ENCODE measurements around the gene PTPRQ.

The PTPRQ gene

DNA sequence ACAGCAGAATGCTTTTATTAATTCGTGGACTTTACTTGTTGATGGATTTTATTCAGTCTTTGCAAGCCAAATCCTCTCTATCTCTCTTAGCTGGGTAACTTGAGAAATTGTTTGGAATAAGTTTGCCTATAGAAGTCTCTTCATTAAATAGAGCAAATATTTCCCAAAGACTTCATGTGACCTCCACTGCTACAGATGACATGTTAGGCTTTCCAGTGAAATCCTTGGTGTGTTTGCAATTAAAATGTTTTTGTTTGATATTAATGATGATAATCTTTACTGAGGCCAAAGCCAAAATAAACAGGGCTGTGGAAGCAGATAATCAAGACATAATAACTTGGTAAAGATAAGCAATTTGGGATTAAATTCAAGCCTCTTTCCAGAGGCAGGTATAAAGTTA lies 267.8 kb downstream of the PTPRQ start:
- no peak overlapping the region for H3K4me3 ChIP-seq (ENCODE audit: low read depth, low read length)
- TF ChIP-seq CTCF (IDR thresholded peaks at IDR 0.05; ENCODE audit: low read depth, low read length): no peak

- H3K4me3 ChIP-seq (ENCODE audit: low read depth, low read length): no peak overlapping the region
- no peak for TF ChIP-seq CTCF (IDR thresholded peaks at IDR 0.05; ENCODE audit: low read depth, low read length)
Observed at GRCh38 chr12:80712866-80713265, 268.8 kb downstream of the PTPRQ start.

GRCh38 chr12:80713419-80713818 lies 269.4 kb downstream of the PTPRQ start:
- no peak overlapping the region; the same call in 1 of the 2 replicates for H3K4me3 ChIP-seq (ENCODE audit: low read depth, low read length)
- no peak for TF ChIP-seq CTCF (IDR thresholded peaks at IDR 0.05; ENCODE audit: low read depth, low read length)

DNA sequence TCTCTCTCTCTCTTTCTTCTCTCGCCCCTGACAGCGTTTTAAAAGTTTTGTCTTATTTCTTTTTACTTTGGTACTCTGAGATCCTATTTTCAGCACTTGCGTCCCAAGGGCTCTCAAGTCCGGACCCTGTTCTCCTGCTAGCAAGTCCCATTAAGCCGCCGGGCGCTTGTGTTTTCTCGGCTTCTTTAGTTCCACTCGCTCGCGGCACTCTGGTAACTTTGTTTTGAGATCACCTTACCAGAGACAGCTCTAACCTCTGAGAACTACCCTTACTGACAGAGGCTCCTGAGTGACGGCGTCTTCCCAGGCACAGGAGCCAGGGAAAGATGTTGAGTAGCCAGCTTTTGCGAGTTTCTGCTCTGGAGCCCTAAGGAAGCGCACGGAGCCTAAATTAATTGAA lies 270.0 kb downstream of the PTPRQ start:
- TF ChIP-seq CTCF (IDR thresholded peaks at IDR 0.05; ENCODE audit: low read depth, low read length): no peak
- peak overlapping the region; percentile 47 for H3K4me3 ChIP-seq (ENCODE audit: low read depth, low read length)

DNA sequence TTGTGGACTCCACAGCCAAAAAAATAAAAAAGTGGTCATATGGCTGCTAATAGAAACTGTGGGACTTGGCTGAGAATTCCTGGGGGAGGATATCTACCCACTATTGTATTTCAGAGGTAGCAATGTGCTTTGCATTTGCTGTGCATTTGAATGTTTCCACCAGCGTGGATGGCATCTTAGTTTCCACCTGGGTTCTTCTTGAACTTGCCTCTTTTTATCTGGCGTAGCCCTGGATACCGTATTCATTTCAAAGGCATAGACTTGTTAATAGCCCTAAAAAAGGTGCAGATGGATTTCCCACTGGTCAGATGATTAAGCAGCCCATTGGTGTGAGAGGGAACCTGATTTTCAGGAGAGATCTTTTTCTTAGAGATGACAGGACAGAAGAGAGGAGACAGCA lies 270.8 kb downstream of the PTPRQ start:
- no peak for TF ChIP-seq CTCF (IDR thresholded peaks at IDR 0.05; ENCODE audit: low read depth, low read length)
- no peak overlapping the region for H3K4me3 ChIP-seq (ENCODE audit: low read depth, low read length)

- no peak for TF ChIP-seq CTCF (IDR thresholded peaks at IDR 0.05; ENCODE audit: low read depth, low read length)
- H3K4me3 ChIP-seq (ENCODE audit: low read depth, low read length): no peak overlapping the region
Observed at GRCh38 chr12:80715713-80716249, 271.7 kb downstream of the PTPRQ start.

DNA sequence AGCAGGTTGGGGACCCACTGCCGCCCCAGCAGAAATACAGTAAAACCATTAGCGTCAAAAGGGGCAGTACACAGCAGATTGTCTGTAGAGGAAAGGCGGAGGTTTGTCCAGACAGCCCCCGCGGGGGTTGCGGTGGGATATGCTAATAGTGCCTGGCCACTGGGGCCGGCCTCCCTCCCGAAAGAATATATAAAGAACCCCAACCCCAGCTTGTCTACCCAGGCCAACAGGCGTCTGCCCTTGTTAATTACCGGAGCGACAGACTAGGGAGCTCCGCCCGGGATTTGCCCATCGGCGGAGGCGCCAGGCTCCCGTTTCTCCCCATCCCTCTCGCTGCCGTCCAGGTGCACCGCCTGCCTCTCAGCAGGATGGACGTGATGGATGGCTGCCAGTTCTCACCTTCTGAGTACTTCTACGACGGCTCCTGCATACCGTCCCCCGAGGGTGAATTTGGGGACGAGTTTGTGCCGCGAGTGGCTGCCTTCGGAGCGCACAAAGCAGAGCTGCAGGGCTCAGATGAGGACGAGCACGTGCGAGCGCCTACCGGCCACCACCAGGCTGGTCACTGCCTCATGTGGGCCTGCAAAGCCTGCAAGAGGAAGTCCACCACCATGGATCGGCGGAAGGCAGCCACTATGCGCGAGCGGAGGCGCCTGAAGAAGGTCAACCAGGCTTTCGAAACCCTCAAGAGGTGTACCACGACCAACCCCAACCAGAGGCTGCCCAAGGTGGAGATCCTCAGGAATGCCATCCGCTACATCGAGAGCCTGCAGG lies 272.8 kb downstream of the PTPRQ start, which contains the start of gene MYF5:
TSS of gene MYF5 (plus strand) at position 217 of the 774 bp plus-strand sequence. CDS start at position 369, 152 bp downstream.
- no peak for TF ChIP-seq CTCF (IDR thresholded peaks at IDR 0.05; ENCODE audit: low read depth, low read length)
- no peak within 1 kb of the TSS for H3K4me3 ChIP-seq (ENCODE audit: low read depth, low read length)

Measured in WI38 (cell line).